Left hindlimb (tissue), 1 donor: ENCODE measurements around the gene C1orf94.
"Not testable (repeated sequence)": the region's sequence is repeated elsewhere in the genome, so short reads cannot be mapped to it uniquely, and the experiment has no call there.

Experiments used
- DNase-seq: peaks from one replicate; pipeline ENCODE4 v3.0.0-alpha.2; 2018

C1orf94 gene

DNA sequence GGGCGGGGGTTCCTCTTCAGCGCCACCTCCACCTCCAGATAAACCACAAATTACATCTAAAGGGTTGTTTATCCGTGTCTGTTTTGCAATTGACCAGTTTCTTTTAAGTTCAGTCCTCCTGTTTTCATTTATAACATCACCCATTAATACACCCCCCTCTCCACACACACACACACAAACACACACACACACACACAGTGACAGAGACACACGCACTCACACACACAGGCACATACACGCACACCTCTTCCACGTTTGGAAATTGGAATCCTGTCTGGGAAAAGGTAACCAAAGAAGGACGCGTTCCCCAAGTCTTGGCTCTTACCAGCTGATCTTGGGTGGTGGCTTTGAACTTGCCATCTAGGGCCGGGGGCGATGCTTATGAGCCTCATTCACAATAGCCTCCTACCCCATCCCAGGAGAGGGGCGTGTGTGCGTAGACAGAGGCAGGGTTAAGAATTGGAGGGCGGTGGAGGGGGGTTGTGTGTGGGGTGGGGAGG, 11.2 kb upstream of the C1orf94 start:
- DNase-seq = no peak

DNA sequence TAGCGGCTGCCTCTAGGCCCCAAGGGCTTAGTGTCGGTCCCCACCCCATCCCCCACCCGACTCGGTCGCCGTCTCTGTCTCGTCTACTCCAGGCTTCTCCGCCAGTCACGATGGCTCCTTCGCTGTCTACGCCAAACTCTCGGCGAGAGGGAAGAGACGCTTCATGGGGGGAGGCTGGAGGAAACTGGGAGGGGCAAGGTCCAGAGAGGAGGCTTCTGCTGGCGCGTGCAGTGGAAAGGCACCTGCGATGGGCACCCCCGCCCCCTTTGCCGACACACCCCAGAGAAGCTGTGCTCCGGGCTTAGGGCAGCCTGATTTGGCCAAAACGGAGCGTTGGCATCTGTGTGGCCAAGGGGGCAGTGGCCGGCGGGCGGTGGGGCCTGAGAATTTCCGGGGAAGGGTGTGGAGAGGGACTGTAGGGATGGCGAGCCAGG, 10.5 kb upstream of the C1orf94 start:
- DNase-seq = no peak

GRCh38 chr1:34166625-34167361, 9.9 kb upstream of the C1orf94 start:
- peak; percentile 39 for DNase-seq

GRCh38 chr1:34167389-34167788, 9.3 kb upstream of the C1orf94 start:
- DNase-seq = no peak

- no peak for DNase-seq
Observed at GRCh38 chr1:34175744-34176143, 963 bp upstream of the C1orf94 start.

GRCh38 chr1:34178072-34178471, 1.4 kb downstream of the C1orf94 start:
- no peak for DNase-seq

GRCh38 chr1:34183381-34183780, 6.7 kb downstream of the C1orf94 start:
- not testable (repeated sequence) for DNase-seq

GRCh38 chr1:34186741-34187494, 10.2 kb downstream of the C1orf94 start:
- DNase-seq = no peak

DNA sequence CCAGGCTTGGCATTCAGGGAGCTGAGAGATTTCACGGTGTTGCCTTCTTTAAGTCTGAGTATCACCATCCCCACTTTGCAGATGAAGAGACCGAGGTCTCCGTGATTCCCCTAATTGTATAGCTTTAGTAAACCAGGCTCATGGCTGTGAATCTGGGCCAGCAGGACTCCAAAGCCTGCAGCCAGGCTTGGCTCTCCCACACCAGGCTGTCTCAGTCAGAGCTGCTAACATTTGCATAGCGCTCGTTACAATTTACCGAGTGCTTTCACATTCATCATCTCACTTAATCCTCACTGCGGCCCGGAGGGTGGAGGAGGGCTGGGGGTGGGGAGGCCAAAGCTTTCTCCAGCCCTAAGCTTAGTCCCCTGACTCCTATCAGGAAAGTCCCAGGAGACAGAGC, 11.7 kb downstream of the C1orf94 start:
- DNase-seq = no peak

GRCh38 chr1:34188985-34189384, 12.3 kb downstream of the C1orf94 start:
- DNase-seq = no peak

DNA sequence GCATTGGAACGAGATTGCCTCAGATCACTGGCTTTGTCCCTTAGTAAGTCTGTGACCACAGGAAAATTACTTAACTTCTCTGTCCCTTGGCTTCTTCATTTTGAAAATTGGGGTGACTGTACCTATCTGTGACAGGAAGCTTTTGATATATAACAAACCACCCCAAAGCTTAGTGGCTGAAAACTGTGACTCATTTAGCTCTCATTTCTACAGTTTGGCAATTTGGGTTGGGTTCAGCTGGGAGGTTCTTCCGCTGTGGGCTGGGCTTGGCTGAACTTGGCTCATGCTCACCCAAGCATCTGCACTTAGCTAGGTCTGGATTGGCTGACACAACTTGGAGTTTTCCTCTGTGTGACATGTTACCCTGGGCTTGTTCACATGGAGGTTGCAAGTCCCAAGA, 14.0 kb downstream of the C1orf94 start:
- DNase-seq = no peak

DNA sequence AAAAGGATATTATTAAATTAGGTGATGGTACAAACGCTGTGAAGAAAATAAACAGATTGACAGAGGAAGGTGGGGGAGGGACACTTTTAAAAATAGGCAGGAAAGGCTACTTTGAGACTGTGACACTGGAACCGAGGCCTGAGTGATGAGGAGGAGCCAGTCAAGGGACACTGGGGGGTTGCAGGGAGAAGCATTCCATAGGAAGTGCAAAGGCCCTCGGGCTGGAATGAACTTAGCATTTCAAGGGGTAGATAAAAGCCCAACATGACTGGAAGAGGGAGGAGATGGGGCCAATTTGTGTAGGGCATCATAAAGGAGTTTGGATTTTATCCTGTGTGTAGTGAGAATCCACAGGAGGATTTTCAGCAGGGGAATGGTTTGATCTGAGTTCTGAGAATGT, 15.9 kb downstream of the C1orf94 start:
- DNase-seq = no peak

DNA sequence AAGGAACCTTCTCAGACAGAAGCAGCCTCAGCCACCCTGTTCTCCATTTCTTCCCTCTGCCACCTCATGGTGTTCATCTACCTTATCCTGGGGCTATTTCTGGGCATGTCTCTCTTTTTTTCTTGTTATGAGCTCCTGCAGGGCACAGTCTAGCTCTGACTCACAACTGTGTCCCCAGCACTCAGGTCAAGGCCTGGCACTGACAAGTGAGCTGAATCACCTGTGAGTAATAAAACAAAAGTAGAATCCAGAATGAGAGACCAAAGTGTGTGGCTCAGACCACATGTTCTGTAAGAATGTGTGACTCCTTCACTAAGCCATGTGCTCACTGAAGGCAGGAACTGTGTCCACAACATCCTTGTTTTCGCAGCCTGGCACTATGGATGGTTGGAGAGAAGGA, 23.2 kb downstream of the C1orf94 start:
- DNase-seq = no peak

- DNase-seq = no peak
Observed at GRCh38 chr1:34212673-34213072, 36.0 kb downstream of the C1orf94 start.

- no peak for DNase-seq
Observed at GRCh38 chr1:34213956-34214355, 37.2 kb downstream of the C1orf94 start.

- no peak for DNase-seq
Observed at GRCh38 chr1:34231441-34231840, 54.7 kb downstream of the C1orf94 start.

DNA sequence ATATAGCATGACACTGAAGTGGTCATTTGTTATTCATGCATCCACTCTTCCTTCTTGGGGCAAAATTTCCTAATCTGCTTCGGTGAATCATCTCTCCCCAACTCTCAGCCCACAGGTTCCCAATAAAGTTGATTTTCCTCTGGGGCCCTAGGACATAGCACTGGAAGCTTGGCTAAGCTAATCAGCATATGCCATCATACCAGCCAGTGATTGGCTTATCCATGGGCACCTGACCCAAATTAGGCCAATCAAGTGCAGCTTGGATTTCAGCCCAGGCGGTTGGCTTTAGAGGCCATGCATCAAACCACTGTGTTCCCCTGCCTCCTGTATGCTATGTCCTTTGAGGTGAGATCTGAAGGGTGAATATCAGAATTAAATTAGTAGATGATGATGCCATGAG, 58.9 kb downstream of the C1orf94 start:
- no peak for DNase-seq

DNA sequence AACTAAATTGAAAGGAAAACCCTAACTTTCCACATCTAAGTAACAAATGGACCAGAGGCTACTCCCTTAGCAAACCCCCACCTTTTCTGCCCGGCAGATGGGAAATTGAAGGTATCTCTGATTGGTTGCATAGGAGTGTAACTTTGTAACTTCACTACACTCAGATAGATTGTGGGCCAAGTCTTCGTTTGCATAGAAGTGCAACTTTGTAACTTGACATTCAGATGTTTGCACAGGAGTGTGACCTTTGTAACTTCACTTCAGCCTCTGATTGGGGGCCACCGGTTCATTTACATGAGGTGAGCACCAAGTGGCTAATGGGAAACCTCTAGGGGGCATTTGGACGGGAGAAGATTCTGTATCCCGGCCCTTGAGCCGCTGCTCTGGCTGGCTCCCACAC, 59.4 kb downstream of the C1orf94 start:
- no peak for DNase-seq

DNA sequence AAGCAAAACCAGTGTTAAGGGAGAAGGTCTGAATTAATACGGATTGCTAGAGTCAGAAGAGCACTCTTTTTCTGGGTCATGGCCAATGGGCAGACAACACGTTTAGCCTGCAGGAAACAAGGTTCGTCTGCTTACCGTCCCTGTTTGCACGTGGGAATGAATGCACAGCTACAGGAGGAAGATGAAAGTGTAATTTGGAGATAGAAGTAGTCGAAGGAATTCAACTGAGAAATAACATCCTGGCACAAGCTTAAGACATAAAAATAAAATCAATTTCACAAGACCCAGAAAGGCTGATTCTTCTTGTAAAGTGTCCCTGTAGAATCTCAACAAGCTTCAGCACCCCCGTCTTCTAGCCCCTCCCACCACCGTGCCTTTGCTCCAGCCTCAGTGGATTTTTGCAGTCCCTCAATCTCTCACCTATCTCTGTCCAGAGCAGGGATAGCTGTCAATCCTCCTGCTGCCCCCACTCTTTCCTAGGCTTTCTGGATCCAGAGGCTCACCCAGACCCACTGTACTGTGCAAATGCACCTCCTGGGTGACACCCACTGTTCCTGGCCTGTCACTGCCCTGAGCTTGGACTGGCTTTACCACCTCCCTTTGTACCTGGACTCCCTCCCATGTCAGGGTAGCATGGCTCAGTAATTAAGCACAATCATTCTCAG, 60.6 kb downstream of the C1orf94 start:
- DNase-seq = no peak

- no peak for DNase-seq
Observed at GRCh38 chr1:34245967-34246366, 69.3 kb downstream of the C1orf94 start.

GRCh38 chr1:34250342-34250741, 73.6 kb downstream of the C1orf94 start:
- no peak for DNase-seq

GRCh38 chr1:34262023-34262853, 85.5 kb downstream of the C1orf94 start:
- DNase-seq = no peak

- no peak for DNase-seq
Observed at GRCh38 chr1:34262921-34263320, 86.2 kb downstream of the C1orf94 start.
